NCI-H2081 treated with DMSO at 0.1 percent for 48 hours (cell line): ENCODE measurements around the gene RASA3.
"Not testable (repeated sequence)": the region's sequence is repeated elsewhere in the genome, so short reads cannot be mapped to it uniquely, and the experiment has no call there.

ENCODE experiments used
- DNase-seq: peaks from one replicate; lab custom pipeline; 2025; lab: John Stamatoyannopoulos, UW

Gene RASA3

GRCh38 chr13:114100446-114101357 lies 31.7 kb downstream of the RASA3 start:
- no peak for DNase-seq

DNA sequence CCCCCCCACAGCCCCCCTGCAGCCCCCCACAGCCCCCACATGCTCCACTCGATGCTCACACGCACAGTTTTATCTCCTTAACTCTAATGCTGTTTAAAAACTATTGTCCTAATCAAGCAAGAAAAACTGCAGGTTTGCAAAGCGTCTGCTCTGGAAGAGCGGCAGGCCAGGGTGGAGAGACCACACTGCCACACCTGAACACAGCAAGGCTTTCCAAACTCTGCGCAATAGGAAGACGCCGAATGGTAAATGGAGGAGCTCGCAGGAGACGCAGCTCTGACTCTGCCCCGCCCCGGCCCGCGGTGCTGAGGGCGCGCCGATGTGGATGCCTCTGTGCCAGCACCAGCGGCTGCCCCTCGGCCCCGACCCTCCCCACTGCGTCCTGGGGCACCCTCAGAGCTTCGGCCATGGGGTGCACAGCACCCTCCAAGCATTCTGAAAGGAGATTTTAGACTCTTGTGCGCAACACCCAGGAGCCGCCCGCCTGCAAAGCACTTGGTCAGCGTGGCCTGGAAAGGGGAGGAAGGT lies 32.4 kb downstream of the RASA3 start:
- no peak for DNase-seq

- DNase-seq = no peak
Observed at GRCh38 chr13:114099191-114099590, 33.2 kb downstream of the RASA3 start.

DNA sequence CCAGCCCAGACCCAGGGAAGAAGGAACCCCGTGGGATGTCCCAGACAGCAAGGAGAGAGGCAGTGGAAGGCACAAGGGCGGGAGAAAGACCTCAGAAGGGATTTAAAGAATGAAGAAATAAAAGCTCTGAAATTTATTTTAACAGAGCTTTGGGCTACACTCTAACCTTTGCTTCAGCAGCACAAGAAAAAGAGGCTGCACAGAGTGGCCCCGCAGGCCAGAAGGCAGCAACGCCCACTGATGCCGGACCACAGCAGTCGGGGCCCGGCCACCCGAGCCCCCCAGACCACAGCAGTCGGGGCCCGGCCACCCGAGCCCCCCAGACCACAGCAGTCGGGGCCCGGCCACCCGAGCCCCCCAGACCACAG lies 33.8 kb downstream of the RASA3 start:
- DNase-seq = not testable (repeated sequence)

- DNase-seq = no peak
Observed at GRCh38 chr13:114097893-114098688, 34.3 kb downstream of the RASA3 start.

DNA sequence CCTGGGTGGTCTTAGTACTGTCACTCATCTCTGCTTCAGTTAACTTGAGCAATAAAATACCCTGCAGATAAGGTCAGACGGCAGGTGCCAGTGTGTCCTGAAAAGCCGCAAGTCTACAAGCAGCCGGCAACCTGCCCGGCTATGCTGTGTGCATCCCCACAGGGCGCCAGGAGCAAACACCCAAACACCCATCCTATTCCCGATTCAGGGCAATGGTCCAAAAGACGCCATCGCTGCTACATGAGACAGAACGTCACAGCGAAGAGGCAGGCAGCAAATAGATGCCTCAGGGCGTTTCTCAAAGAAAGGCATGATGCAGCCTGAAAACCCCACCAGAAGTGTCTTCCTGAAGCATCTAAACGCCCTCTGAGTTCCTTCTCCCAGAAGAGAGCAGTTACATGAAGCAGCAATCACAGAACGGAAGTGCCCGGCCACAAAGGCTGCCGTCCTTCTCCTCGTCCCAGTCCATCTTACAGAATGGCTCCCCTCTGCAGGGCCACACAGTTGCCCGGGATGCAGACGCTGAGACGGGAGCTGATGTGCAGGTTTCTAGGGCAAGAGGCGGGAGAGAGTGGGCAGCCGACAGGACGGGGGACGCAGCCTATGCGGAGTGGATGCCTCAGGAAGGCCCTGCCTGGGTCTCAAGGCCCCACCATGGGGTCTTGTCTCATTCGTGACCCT lies 35.1 kb downstream of the RASA3 start:
- DNase-seq = no peak

DNA sequence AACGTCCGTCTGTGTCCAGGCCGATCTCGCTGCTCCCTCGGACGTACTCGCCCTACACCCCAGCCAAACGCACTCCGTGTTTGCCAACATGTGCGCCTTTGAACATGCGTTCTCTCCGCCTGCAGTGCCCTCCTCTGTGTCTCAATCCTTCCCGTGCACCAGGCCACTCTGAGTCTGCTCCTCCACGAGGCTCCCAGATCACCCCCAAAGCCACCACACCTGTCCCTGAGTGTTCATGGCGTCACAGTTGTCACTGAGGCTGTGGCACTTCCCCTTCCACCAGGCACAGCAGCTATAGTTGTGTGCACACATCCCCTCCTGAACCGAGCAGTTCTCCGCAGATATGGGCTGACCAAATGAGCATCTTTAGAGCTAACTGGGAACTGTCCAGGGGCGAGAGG lies 35.6 kb downstream of the RASA3 start:
- no peak for DNase-seq

DNA sequence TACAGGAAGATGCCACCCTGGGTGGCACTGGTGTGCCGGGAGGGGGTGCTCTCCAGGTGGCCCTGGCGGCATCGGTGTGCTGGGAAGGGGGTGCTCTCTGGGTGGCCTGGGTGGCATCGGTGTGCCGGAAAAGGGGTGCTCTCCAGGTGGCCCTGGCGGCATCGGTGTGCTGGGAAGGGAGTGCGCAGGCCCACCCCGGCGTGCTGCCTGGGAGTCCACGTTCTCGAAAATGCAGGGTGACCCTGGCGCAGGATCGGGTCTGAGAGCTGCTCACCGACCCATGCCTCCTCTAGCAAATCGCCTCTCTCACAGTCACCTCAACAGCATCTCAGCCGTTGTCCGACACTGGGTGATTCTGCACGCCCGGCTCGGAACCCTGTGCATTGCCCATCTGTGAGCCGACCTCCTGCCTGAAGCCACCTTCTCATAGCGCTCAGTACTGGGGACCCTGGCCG lies 36.4 kb downstream of the RASA3 start:
- no peak for DNase-seq

DNA sequence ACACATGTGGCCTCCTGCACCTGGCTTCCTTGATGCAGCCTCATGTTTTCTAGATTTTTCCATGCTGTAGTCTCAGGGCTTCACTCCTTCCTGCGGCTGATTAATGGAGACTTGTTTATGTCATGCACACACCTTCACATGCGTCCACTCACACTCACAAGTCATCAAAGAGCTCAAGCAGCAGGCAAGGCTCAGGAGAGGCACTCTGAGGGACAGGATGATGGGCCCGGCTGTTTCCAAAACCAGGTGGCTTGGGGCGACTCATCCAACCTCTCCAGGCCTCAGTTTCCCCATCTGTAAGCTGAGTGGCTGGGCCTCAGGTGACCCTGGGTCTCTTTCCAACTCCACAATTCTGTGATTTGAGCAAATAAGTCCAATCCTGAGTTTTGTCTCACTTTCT lies 36.9 kb downstream of the RASA3 start:
- DNase-seq = no peak

GRCh38 chr13:114093118-114093517 lies 39.3 kb downstream of the RASA3 start:
- no peak for DNase-seq

GRCh38 chr13:114092468-114092867 lies 40.0 kb downstream of the RASA3 start:
- DNase-seq = no peak

- no peak for DNase-seq
Observed at GRCh38 chr13:114090476-114090875, 41.9 kb downstream of the RASA3 start.

DNA sequence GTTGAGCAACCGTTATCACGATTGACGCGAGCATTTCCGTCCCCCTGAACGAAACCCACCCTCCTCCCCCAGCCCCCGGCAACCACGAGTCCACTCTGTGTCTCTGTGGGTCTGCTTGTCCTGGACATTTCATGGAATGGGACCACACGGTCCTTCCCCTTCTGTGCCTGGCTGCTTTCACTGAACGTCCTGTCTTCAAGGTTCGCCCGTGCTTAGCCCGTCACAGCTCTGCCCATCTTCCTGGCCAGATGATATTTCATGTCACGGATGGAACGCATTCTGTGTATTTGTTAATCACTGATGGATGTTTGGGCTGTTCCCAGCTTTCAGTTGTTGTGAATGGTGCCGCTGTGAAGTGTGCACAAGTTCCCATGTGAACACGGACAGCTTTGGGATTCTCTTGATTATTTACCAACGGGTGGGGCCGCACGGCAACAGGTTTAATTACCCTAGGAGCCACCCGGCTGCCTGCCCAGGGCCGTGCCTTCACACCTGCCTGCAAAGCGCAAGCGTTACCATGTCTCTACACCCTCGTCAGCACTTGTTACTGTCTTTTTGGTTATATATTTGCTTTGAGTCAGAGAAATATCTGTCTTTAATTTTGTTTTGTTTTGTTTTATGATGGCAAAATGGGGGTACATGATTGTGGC lies 42.5 kb downstream of the RASA3 start:
- DNase-seq = no peak

- no peak for DNase-seq
Observed at GRCh38 chr13:114089341-114089740, 43.1 kb downstream of the RASA3 start.

- no peak for DNase-seq
Observed at GRCh38 chr13:114088863-114089262, 43.6 kb downstream of the RASA3 start.

DNA sequence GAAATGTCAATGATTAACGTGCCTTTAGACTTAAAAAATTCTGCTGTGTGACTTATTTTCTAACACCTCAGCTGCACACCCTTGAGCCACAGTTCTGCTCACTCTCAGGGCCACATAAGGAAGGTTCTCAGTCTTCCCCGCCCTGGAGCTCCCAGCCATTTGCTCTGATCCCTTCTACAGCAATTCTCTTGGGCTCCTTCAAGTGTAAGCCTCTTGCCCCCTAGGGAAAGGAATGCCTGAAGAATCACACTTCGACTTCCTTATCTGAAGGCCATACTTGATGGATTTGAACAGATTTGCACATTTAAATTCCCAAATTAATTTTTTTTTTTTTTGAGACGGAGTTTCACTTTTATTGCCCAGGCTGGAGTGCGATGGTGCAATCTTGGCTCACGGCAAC lies 44.2 kb downstream of the RASA3 start:
- no peak for DNase-seq

- DNase-seq = no peak
Observed at GRCh38 chr13:114087430-114087829, 45.0 kb downstream of the RASA3 start.

GRCh38 chr13:114082849-114083645 lies 49.4 kb downstream of the RASA3 start:
- DNase-seq = no peak

DNA sequence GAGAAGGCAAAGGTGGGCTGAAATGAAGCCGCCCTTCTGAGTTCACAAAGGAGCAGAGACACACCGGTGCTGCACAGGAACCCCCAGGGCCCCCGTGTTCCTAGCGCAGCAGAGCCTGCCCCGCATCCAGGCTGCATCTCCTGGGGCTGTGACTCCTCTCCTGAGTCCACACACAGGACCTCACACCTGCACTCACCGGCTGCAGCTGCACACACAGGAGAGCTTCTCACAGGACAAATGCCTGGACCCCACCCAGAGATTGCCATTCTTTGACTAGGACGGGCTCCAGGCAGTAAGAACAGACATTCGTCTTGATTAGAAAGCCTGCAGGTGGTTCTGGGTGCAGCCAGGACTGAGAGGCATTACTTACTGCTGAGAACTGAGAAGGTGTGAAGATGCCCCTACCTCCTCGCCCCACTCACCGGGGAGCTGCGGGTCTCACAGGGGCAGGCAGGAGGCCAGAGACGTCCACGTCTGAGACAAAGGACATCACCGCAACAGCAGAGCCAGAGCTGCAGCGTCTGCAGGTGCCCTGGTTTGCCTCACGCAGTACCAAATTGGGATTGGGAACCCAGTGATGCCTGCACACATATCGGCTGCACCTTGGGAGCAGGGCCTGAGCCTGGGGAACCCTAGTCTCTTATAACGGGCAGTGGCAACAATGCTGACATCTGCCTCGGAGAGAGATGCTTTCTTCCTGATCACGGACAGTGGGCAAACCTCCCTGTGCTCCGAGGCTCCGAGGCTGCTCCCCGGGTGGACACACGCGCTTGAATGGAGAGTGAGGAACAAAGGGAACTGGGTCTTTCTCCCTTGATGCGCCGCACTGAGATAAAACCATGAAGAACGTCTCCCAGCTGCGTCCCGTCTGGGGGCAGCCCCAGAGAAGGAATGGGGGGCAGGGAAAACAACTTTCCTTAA lies 50.4 kb downstream of the RASA3 start:
- no peak for DNase-seq
